AG04449 (cell line): Measurements from ENCODE around the gene MED13L.
"Not testable (repeated sequence)": the region's sequence is repeated elsewhere in the genome, so short reads cannot be mapped to it uniquely, and the experiment has no call there.

Source experiments
- CTCF ChIA-PET: fragments of 350-600 bp; formaldehyde crosslinking; extraction: SDS; loops from one replicate; lab custom pipeline; 2021; ENCODE audit warnings: antibody characterized with exemption; lab: Yijun Ruan, JAX
- POLR2A ChIA-PET: fragments of 400-600, 350-600 bp; formaldehyde crosslinking; extraction: SDS; loops from one replicate; lab custom pipeline; 2020; ENCODE audit warnings: antibody characterized with exemption, inconsistent platforms; lab: Yijun Ruan, JAX
- DNase-seq: peaks from one replicate; pipeline ENCODE4 v3.0.0-alpha.2; 2010; ENCODE audit warnings: low read depth, low spot score
- H3K4me3 ChIP-seq: 2 replicates; pipeline ENCODE4 v1.5.1; 2011; ENCODE audit warnings: low read depth, mild to moderate bottlenecking, control low read depth, low read length
- CTCF ChIP-seq: IDR thresholded peaks from one replicate; pipeline ENCODE4 v1.5.1; 2011; ENCODE audit warnings: mild to moderate bottlenecking, moderate library complexity, low read length, control low read depth, inconsistent platforms; ENCODE audit not compliant: insufficient read depth; ENCODE audit errors: missing control alignments

Gene MED13L

GRCh38 chr12:115979851-115980250 lies 297.6 kb downstream of the MED13L start:
- H3K4me3 ChIP-seq: no peak overlapping the region
- DNase-seq: no peak
- TF ChIP-seq CTCF: no peak
- ChIA-PET POLR2A (no interaction called here), CTCF (interaction anchor here (0.7 to 3.3 kb wide), 4 partner anchors 12 to 1317 kb away, joined by 3 to 23 read pairs (median 4); no protein-coding TSS in a partner anchor)

DNA sequence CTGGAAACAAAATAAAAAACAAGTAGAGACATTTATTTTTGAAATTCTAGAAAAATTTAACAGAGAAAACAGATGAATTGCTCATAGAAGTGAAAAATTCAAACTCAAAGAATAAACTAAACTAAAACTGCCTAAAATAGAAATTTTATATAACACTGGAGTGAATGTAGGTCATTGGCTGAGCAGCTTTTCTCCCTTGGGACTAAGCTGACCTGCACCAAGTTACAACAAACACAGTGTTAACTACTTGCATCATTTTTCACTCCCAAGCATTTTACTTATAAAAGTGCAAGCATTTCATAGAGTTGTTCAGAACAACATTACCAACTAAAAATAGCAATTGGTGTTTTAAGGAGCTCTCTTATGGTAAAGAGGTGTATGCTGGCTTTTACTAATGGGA lies 298.1 kb downstream of the MED13L start:
- H3K4me3 ChIP-seq: no peak overlapping the region
- ChIA-PET CTCF (interaction anchor here (0.7 to 3.3 kb wide), 4 partner anchors 12 to 1317 kb away, joined by 3 to 23 read pairs (median 4); no protein-coding TSS in a partner anchor), POLR2A (no interaction called here)
- DNase-seq: no peak
- no peak for TF ChIP-seq CTCF

DNA sequence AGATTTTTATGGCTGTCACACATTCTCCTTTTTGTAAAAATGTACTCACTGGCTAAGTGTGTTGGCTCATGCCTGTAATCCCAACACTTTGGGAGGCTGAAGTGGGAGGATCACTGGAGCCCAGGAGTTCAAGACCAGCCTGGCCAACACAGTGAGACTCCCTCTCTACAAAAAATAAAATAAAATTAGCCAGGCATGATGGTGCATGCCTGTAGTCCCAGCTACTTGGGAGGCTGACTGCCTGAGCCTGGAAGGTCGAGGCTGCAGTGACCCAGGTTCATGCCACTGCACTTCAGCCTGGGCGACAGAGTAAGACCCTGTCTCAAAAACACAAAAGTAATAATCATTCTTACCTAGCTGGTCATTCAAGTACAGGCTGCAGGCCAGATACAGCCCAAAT lies 300.7 kb downstream of the MED13L start:
- CTCF ChIA-PET, DNase-seq, POLR2A ChIA-PET, H3K4me3 ChIP-seq: not testable (repeated sequence)

- POLR2A ChIA-PET: no interaction called here
- no peak overlapping the region for H3K4me3 ChIP-seq
- DNase-seq: no peak
- CTCF ChIA-PET: interaction anchor here (1.2 kb wide), 1 partner anchor 22 kb away, joined by 4 read pairs; no protein-coding TSS in a partner anchor
- TF ChIP-seq CTCF: no peak
These were observed 302.1 kb downstream of the MED13L start for GRCh38 chr12:115975411-115975810.

DNA sequence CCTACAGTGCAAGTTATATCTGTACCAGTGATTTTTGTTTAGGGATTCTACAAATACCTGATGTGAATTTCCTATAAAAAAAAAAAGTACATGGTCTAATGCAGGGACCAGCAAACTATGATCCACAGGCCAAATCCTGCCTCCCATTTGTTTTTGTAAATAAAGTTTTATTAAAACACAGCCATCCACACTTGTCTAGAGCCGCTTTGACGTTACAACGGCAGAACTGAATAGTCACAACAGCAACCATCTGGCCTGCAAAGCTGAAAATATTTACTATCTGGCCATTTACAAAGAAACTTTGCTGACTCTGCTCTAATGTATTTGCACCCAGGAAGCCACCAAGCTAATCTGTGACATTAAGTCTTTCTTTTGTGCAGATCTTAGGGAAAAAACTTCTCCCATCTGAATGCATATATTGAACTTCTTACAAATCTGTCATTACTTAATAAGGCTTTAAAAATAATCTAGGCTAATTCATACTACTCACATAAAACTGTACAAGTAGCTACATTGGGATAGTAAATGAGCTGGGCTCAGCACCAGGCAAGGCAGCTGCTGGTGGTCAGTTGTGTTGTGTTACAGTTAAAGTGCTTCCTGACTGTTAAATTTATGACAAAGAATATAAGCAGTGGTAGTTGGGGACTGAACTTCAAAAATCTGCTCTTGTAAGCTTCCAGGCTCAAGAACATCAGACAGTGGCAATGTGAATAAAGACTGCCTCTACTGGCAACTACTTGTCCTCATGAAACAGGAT lies 303.3 kb downstream of the MED13L start:
- CTCF ChIA-PET: interaction anchor here (0.8 to 2.5 kb wide), 3 partner anchors 10 to 23 kb away, joined by 3 to 11 read pairs (median 5); no protein-coding TSS in a partner anchor
- POLR2A ChIA-PET: no interaction called here
- H3K4me3 ChIP-seq: no peak overlapping the region
- DNase-seq: no peak
- TF ChIP-seq CTCF: no peak

DNA sequence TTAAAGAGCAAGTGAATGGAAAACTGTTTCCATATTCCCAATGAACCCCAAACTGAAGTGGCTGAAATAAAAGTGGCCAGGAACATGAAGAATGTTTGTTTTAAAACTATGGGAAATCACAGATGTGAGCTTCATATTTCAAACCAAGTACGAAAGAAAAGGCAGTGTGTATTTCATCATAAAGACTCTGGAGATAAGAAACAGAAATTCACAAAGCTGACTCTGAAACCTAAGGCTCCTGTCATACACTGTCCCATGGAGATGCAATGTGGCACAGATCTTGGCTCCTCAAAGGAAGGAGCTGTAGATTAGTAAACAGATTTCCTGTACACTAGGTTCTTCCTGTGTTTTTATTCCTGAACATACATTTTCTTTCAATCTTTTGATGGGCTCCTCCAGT lies 304.4 kb downstream of the MED13L start:
- CTCF ChIA-PET: interaction anchor here (0.8 to 2.5 kb wide), 5 partner anchors 8 to 1310 kb away, joined by 3 to 11 read pairs (median 3); no protein-coding TSS in a partner anchor
- POLR2A ChIA-PET: no interaction called here
- TF ChIP-seq CTCF: no peak
- DNase-seq: no peak
- no peak overlapping the region for H3K4me3 ChIP-seq
